ENCODE data around the gene C12orf75. TPM values are rescaled to one million over a fixed set of nuclear protein-coding genes. Genes with fewer than 3 reads are reported as not detected.

Gene C12orf75
- total and polyA plus RNA-seq, 12 donors: 0.76 to 4.9 (median 1.7) TPM

GRCh38 chr12:105348561-105348960, 18.1 kb downstream of the C12orf75 start:
- Histone ChIP-seq H3K4me3 (no peak overlapping the region), H3K4me1 (peaks cover 0 to 15% (median 9%) of the 10 kb centered on the region in 9 donors), H3K36me3 (no peaks in the 10 kb centered on the region), H3K27me3 (no peaks in the 10 kb centered on the region), H3K27ac (no peak overlapping the region), H3K9me3 (no peaks in the 10 kb centered on the region)
- WGBS, 2 donors: 72 to 82% methylated on average over 1 of the region's 1 CpG
- intact Hi-C loops (cut with DNase I): no loop called here
- no peak for TF ChIP-seq CTCF (IDR thresholded peaks at IDR 0.05)
- no peak for DNase-seq
- ATAC-seq: no peak

- no peak for ATAC-seq
- Histone ChIP-seq H3K27ac (no peak overlapping the region), H3K9me3 (no peaks in the 10 kb centered on the region), H3K27me3 (no peaks in the 10 kb centered on the region), H3K36me3 (no peaks in the 10 kb centered on the region), H3K4me3 (no peak overlapping the region), H3K4me1 (peaks cover 0 to 15% (median 9%) of the 10 kb centered on the region in 9 donors)
- TF ChIP-seq CTCF (IDR thresholded peaks at IDR 0.05): no peak
- WGBS, 2 donors: 64 to 88% methylated on average over 1 of the region's 1 CpG
- intact Hi-C loops (cut with DNase I): no loop called here
- DNase-seq: no peak
Measured at GRCh38 chr12:105349138-105349537, 18.6 kb downstream of the C12orf75 start.

- ATAC-seq: no peak
- intact Hi-C loops (cut with DNase I): no loop called here
- H3K27ac ChIP-seq: no peak overlapping the region
Measured at GRCh38 chr12:105351523-105351922, 21.0 kb downstream of the C12orf75 start.

GRCh38 chr12:105352052-105352451, 21.6 kb downstream of the C12orf75 start:
- Histone ChIP-seq H3K27me3 (no peaks in the 10 kb centered on the region), H3K4me1 (peaks cover 0 to 15% (median 9%) of the 10 kb centered on the region in 9 donors), H3K27ac (no peak overlapping the region), H3K36me3 (no peaks in the 10 kb centered on the region), H3K4me3 (no peak overlapping the region), H3K9me3 (no peaks in the 10 kb centered on the region)
- intact Hi-C loops (cut with DNase I): no loop called here
- 92 to 93% methylated on average over 4 of the region's 4 CpGs for WGBS, 2 donors
- DNase-seq (no peak), ATAC-seq (no peak)
- no peak for TF ChIP-seq CTCF (IDR thresholded peaks at IDR 0.05)

More at GRCh38 chr12:105351523-105351922, 21.0 kb downstream of the C12orf75 start:
- 88 to 90% methylated on average over 1 of the region's 1 CpG for WGBS, 2 donors
- Histone ChIP-seq H3K9me3 (no peaks in the 10 kb centered on the region), H3K36me3 (no peaks in the 10 kb centered on the region), H3K27me3 (no peaks in the 10 kb centered on the region), H3K4me3 (no peak overlapping the region), H3K4me1 (peaks cover 0 to 15% (median 9%) of the 10 kb centered on the region in 9 donors)
- DNase-seq: no peak
- no peak for TF ChIP-seq CTCF (IDR thresholded peaks at IDR 0.05)

Data from heart right ventricle (tissue), 16 donors.